Activated CD4-positive, alpha-beta memory T cell treated with anti-CD3 and anti-CD28 coated beads for 36 hours (primary cell): ENCODE data around the gene ANK3. TPM values are rescaled to one million over a fixed set of nuclear protein-coding genes. Genes with fewer than 3 reads are reported as not detected.

Experiments used
- CTCF ChIA-PET: fragments of 350-600 bp; sonication (Branson Sonifier 250); formaldehyde crosslinking; loops from one replicate; lab custom pipeline; 2021; ENCODE audit warnings: antibody characterized with exemption, inconsistent platforms; lab: Charles Lee
- POLR2A ChIA-PET: fragments of 350-600 bp; sonication (Branson Sonifier 250); formaldehyde crosslinking; loops from one replicate; lab custom pipeline; 2021; ENCODE audit warnings: antibody characterized with exemption; lab: Charles Lee
- DNase-seq: peaks from one replicate; pipeline ENCODE4 v3.0.0-alpha.2; 2020
- H3K27ac Mint-ChIP-seq: one replicate; pipeline ENCODE4 v1.8.0; 2021; ENCODE audit warnings: mixed read lengths
- H3K27me3 Mint-ChIP-seq: one replicate; pipeline ENCODE4 v1.8.0; 2021; ENCODE audit warnings: mixed read lengths
- H3K36me3 Mint-ChIP-seq: one replicate; pipeline ENCODE4 v1.8.0; 2021; ENCODE audit warnings: mixed read lengths
- H3K4me1 Mint-ChIP-seq: one replicate; pipeline ENCODE4 v1.8.0; 2021; ENCODE audit warnings: low read depth, mixed read lengths
- H3K4me3 Mint-ChIP-seq: one replicate; pipeline ENCODE4 v1.8.0; 2021; ENCODE audit warnings: mild to moderate bottlenecking, mixed read lengths
- H3K9me3 Mint-ChIP-seq: one replicate; pipeline ENCODE4 v1.8.0; 2021; ENCODE audit warnings: mixed read lengths
- intact Hi-C: fragments of 100-400 bp; cut with micrococcal nuclease; formaldehyde crosslinking; loops from one replicate; pipeline ENCODE4 v1.15.1; 2023
- total RNA-seq, 2 experiments: library from RNA; stranded (reverse); gene quantifications; one replicate each; pipeline ENCODE4 v1.2.3, GENCODE V29; 2021

The ANK3 gene
- total RNA-seq, 2 experiments from 2014 or later, result 18.5 to 21.2 TPM

GRCh38 chr10:60142736-60143135 lies 246.9 kb downstream of the ANK3 start:
- Mint-ChIP-seq H3K36me3 (peaks cover 3% of the 10 kb centered on the region), H3K4me1 (no peaks in the 10 kb centered on the region), H3K27me3 (no peaks in the 10 kb centered on the region), H3K27ac (no peak overlapping the region), H3K4me3 (no peak overlapping the region), H3K9me3 (no peaks in the 10 kb centered on the region)
- CTCF ChIA-PET, result no interaction called here
- intact Hi-C loops, result no loop called here
- DNase-seq, result no peak
- POLR2A ChIA-PET, result no interaction called here

- H3K27ac Mint-ChIP-seq, result no peak overlapping the region
- no peaks in the 10 kb centered on the region for H3K9me3 Mint-ChIP-seq
- no peak overlapping the region for H3K4me3 Mint-ChIP-seq
- no peaks in the 10 kb centered on the region for H3K4me1 Mint-ChIP-seq
- CTCF ChIA-PET, result no interaction called here
- no peak for DNase-seq
- peaks cover 3% of the 10 kb centered on the region for H3K36me3 Mint-ChIP-seq
- intact Hi-C loops, result no loop called here
- no peaks in the 10 kb centered on the region for H3K27me3 Mint-ChIP-seq
- POLR2A ChIA-PET, result no interaction called here
Observed at GRCh38 chr10:60141896-60142559, 247.6 kb downstream of the ANK3 start.

GRCh38 chr10:60140651-60141632 lies 248.7 kb downstream of the ANK3 start:
- DNase-seq, result no peak
- POLR2A ChIA-PET, result no interaction called here
- H3K9me3 Mint-ChIP-seq, result no peaks in the 10 kb centered on the region
- no peaks in the 10 kb centered on the region for H3K27me3 Mint-ChIP-seq
- CTCF ChIA-PET, result no interaction called here
- no peaks in the 10 kb centered on the region for H3K36me3 Mint-ChIP-seq
- H3K27ac Mint-ChIP-seq, result no peak overlapping the region
- H3K4me3 Mint-ChIP-seq, result no peak overlapping the region
- H3K4me1 Mint-ChIP-seq, result no peaks in the 10 kb centered on the region
- intact Hi-C loops, result no loop called here

- no peak for DNase-seq
- Mint-ChIP-seq H3K4me3 (no peak overlapping the region), H3K36me3 (peaks cover under 1% of the 10 kb centered on the region), H3K27me3 (no peaks in the 10 kb centered on the region), H3K9me3 (no peaks in the 10 kb centered on the region), H3K27ac (no peak overlapping the region), H3K4me1 (no peaks in the 10 kb centered on the region)
- ChIA-PET CTCF (no interaction called here), POLR2A (interaction anchor here (0.6 kb wide), 1 partner anchor 84 kb away, joined by 4 read pairs; no protein-coding TSS in a partner anchor)
- intact Hi-C loops, result no loop called here
Observed at GRCh38 chr10:60139798-60140566, 249.7 kb downstream of the ANK3 start.

- H3K4me1 Mint-ChIP-seq, result no peaks in the 10 kb centered on the region
- intact Hi-C loops, result no loop called here
- CTCF ChIA-PET, result no interaction called here
- peaks cover 3% of the 10 kb centered on the region for H3K36me3 Mint-ChIP-seq
- no peaks in the 10 kb centered on the region for H3K9me3 Mint-ChIP-seq
- no peaks in the 10 kb centered on the region for H3K27me3 Mint-ChIP-seq
- DNase-seq, result no peak
- H3K4me3 Mint-ChIP-seq, result no peak overlapping the region
- H3K27ac Mint-ChIP-seq, result no peak overlapping the region
- POLR2A ChIA-PET, result no interaction called here
Observed at GRCh38 chr10:60139290-60139689, 250.4 kb downstream of the ANK3 start.

GRCh38 chr10:60138842-60139241 lies 250.8 kb downstream of the ANK3 start:
- no peak overlapping the region for H3K4me3 Mint-ChIP-seq
- intact Hi-C loops, result no loop called here

GRCh38 chr10:60138026-60138425 lies 251.6 kb downstream of the ANK3 start:
- H3K4me1 Mint-ChIP-seq, result no peaks in the 10 kb centered on the region
- POLR2A ChIA-PET, result no interaction called here
- H3K9me3 Mint-ChIP-seq, result no peaks in the 10 kb centered on the region
- no peak for DNase-seq
- CTCF ChIA-PET, result interaction anchor here (0.6 to 1.0 kb wide), 2 partner anchors 23 to 428 kb away, joined by 3 to 5 read pairs; no protein-coding TSS in a partner anchor
- intact Hi-C loops, result no loop called here
- H3K27ac Mint-ChIP-seq, result no peak overlapping the region
- H3K36me3 Mint-ChIP-seq, result peaks cover 3% of the 10 kb centered on the region
- H3K4me3 Mint-ChIP-seq, result no peak overlapping the region
- no peaks in the 10 kb centered on the region for H3K27me3 Mint-ChIP-seq

More at GRCh38 chr10:60138842-60139241, 250.8 kb downstream of the ANK3 start:
- H3K27me3 Mint-ChIP-seq, result no peaks in the 10 kb centered on the region
- CTCF ChIA-PET, result no interaction called here
- no peaks in the 10 kb centered on the region for H3K4me1 Mint-ChIP-seq
- no peaks in the 10 kb centered on the region for H3K9me3 Mint-ChIP-seq
- no peak for DNase-seq
- POLR2A ChIA-PET, result no interaction called here
- no peak overlapping the region for H3K27ac Mint-ChIP-seq
- peaks cover 3% of the 10 kb centered on the region for H3K36me3 Mint-ChIP-seq

- Mint-ChIP-seq H3K36me3 (peaks cover 3% of the 10 kb centered on the region), H3K27me3 (no peaks in the 10 kb centered on the region), H3K4me3 (no peak overlapping the region), H3K27ac (no peak overlapping the region), H3K4me1 (no peaks in the 10 kb centered on the region), H3K9me3 (no peaks in the 10 kb centered on the region)
- DNase-seq, result no peak
- ChIA-PET CTCF (interaction anchor here (0.6 to 1.0 kb wide), 2 partner anchors 23 to 428 kb away, joined by 3 to 5 read pairs; no protein-coding TSS in a partner anchor), POLR2A (no interaction called here)
- intact Hi-C loops, result no loop called here
Observed at GRCh38 chr10:60137292-60137992, 252.2 kb downstream of the ANK3 start.

GRCh38 chr10:60135020-60135419 lies 254.7 kb downstream of the ANK3 start:
- CTCF ChIA-PET, result interaction anchor here (0.9 kb wide), 1 partner anchor 20 kb away, joined by 3 read pairs; no protein-coding TSS in a partner anchor
- Mint-ChIP-seq H3K27ac (no peak overlapping the region), H3K4me1 (no peaks in the 10 kb centered on the region), H3K4me3 (no peak overlapping the region), H3K9me3 (no peaks in the 10 kb centered on the region), H3K27me3 (no peaks in the 10 kb centered on the region), H3K36me3 (peaks cover 3% of the 10 kb centered on the region)
- intact Hi-C loops, result no loop called here
- no peak for DNase-seq
- POLR2A ChIA-PET, result no interaction called here

GRCh38 chr10:60134548-60134947 lies 255.1 kb downstream of the ANK3 start:
- no peak for DNase-seq
- Mint-ChIP-seq H3K27me3 (no peaks in the 10 kb centered on the region), H3K36me3 (peaks cover 3% of the 10 kb centered on the region), H3K4me3 (no peak overlapping the region), H3K27ac (no peak overlapping the region), H3K9me3 (no peaks in the 10 kb centered on the region), H3K4me1 (no peaks in the 10 kb centered on the region)
- CTCF ChIA-PET, result no interaction called here
- POLR2A ChIA-PET, result no interaction called here
- intact Hi-C loops, result no loop called here

GRCh38 chr10:60130130-60130579 lies 259.5 kb downstream of the ANK3 start:
- peaks cover 3% of the 10 kb centered on the region for H3K36me3 Mint-ChIP-seq
- DNase-seq, result no peak
- H3K9me3 Mint-ChIP-seq, result no peaks in the 10 kb centered on the region
- H3K4me1 Mint-ChIP-seq, result no peaks in the 10 kb centered on the region
- ChIA-PET POLR2A (no interaction called here), CTCF (no interaction called here)
- intact Hi-C loops, result no loop called here
- no peaks in the 10 kb centered on the region for H3K27me3 Mint-ChIP-seq
- H3K4me3 Mint-ChIP-seq, result no peak overlapping the region
- no peak overlapping the region for H3K27ac Mint-ChIP-seq
